GM23338 (cell line): Measurements from ENCODE around the gene HAPLN2.

Experiments
- CTCF ChIP-seq, 2 experiments: fragments of 200-600 bp in 1 of 2; sonication (generic) in 1 of 2; conservative IDR thresholded peaks; 2 replicates each; pipeline versions ENCODE4 v1.5.1 to v1.6.1; 2016 to 2017; ENCODE audit warnings: antibody characterized with exemption in 2 of 2, low read depth in 2 of 2, mild to moderate bottlenecking in 2 of 2, moderate library complexity in 1 of 2
- EZH2 ChIP-seq: fragments of 200-600 bp; sonication (generic); IDR thresholded peaks from one replicate; pipeline ENCODE4 v1.8.0; 2017; ENCODE audit warnings: antibody characterized with exemption, mild to moderate bottlenecking, low read depth; ENCODE audit not compliant: unreplicated experiment
- EZH2phosphoT487 ChIP-seq: fragments of 200-600 bp; sonication (generic); IDR thresholded peaks from one replicate; pipeline ENCODE4 v1.8.1; 2018; ENCODE audit warnings: antibody characterized with exemption; ENCODE audit not compliant: unreplicated experiment

GRCh38 chr1:156664046-156664766 lies 45.0 kb downstream of the HAPLN2 start:
- TF ChIP-seq EZH2phosphoT487 = no peak
- no peak for TF ChIP-seq EZH2
- no peak for TF ChIP-seq CTCF (conservative IDR thresholded peaks at IDR 0.05; ENCODE audit: low read depth in 2 of 2)
